Right lobe of liver (tissue), 6 donors: Measurements from ENCODE around the gene PCSK2. TPM values are rescaled to one million over a fixed set of nuclear protein-coding genes. Genes with fewer than 3 reads are reported as not detected.

ENCODE experiments used
- ATAC-seq, 4 donors: fragments of 200-7000 bp; cut with Tn5 transposase; one replicate each; pipeline ENCODE4 v1.9.1; 2020; ENCODE audit warnings: mild to moderate bottlenecking in 4 of 4, moderate library complexity in 4 of 4
- DNase-seq, 3 donors: peaks; one replicate each; pipeline ENCODE4 v3.0.0-alpha.2; 2020
- H3K27ac ChIP-seq, 3 donors: fragments of 200-600 bp; one replicate each; pipeline ENCODE4 v1.8.0; 2022
- H3K27me3 ChIP-seq, 2 donors: fragments of 200-600 bp; one replicate each; pipeline ENCODE4 v1.8.0; 2022
- H3K36me3 ChIP-seq, 4 donors: fragments of 200-600 bp; sonication (generic) in 1 of 4; one replicate each; pipeline versions ENCODE4 v1.5.1 to v1.8.0; 2017 to 2022; ENCODE audit warnings: control low read depth in 1 of 4
- H3K4me1 ChIP-seq, 4 donors: fragments of 200-600 bp; sonication (generic) in 1 of 4; one replicate each; pipeline versions ENCODE4 v1.5.1 to v1.8.0; 2017 to 2022; ENCODE audit warnings: control low read depth in 1 of 4
- H3K4me3 ChIP-seq, 3 donors: fragments of 200-600 bp; one replicate each; pipeline ENCODE4 v1.8.0; 2022
- H3K9me3 ChIP-seq, 4 donors: fragments of 200-600 bp; sonication (generic) in 1 of 4; one replicate each; pipeline versions ENCODE4 v1.5.1 to v1.8.0; 2017 to 2022; ENCODE audit warnings: control low read depth in 1 of 4
- CTCF ChIP-seq, 4 donors: fragments of 200-600 bp in 3 of 4; fragments of 450-650 bp in 1 of 4; IDR thresholded peaks; one replicate each; pipeline versions ENCODE4 v1.5.1 to v1.8.0; 2016 to 2022; ENCODE audit warnings: antibody characterized with exemption in 4 of 4, mild to moderate bottlenecking in 2 of 4
- POLR2A ChIP-seq: fragments of 450-650 bp; IDR thresholded peaks from one replicate; pipeline ENCODE4 v1.6.1; 2017; ENCODE audit warnings: antibody characterized with exemption, mild to moderate bottlenecking
- WGBS: methylation state at CpG from one replicate; pipeline ENCODE4 v1.1.6; 2018; ENCODE audit warnings: low coverage, low lambda C conversion rate; ENCODE audit not compliant: insufficient coverage; ENCODE audit errors: missing lambda C conversion rate; 5-methylcytosine and 5-hydroxymethylcytosine counted together
- intact Hi-C, 2 donors: fragments of 100-400 bp; cut with DNase I; formaldehyde crosslinking; loops; one replicate each; pipeline versions ENCODE4 v1.11.2 to v1.14.1; 2022
- total RNA-seq, 6 experiments: library from RNA; depleted of rRNA in 2 of 6; stranded (reverse); fragments of >200 nt in 2 of 6; fragmentation: NEBNext Ultra II Directional in 3 of 6; extraction: Animal tissue kit (Norgen Biotek cat#: 25700) in 3 of 6; gene quantifications; one replicate each; pipeline versions ENCODE4 v1.1.0 to v1.2.4, GENCODE V29; 2016 to 2023
- donor health status: DM: no; HTN: yes; CAD: no.
- donor health status: DM: no; HTN: no; CAD: no.
- donor health status: DM: no; HTN: no; CAD: no.
- donor health status: DM: no; HTN: yes; CAD: no.
- donor health status: DM: no; HTN: yes; CAD: no.

The PCSK2 gene
- total RNA-seq, 6 experiments from 2014 or later, result 0.04 to 0.13 TPM; not detected in 4

DNA sequence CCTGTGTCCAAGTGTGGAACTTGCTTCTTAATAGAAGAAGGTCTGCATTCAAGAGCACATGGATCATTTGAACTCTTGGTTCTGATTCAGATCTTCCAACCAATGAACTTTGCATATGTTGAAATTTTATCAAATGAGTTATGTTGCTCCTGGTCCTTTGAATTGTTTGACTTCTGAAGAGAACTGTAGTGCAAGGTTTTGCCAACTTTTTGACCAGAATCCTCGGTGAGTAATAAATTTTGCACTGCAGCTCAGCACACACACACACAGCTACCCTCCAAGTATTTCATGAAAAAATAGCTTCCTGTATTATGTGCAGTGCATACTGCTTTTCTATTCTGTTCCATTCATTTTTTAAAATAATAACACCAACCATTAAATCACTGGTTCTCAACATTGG lies 236.9 kb downstream of the PCSK2 start:
- Histone ChIP-seq H3K27me3 (no peaks in the 10 kb centered on the region), H3K27ac (no peak overlapping the region), H3K4me1 (no peaks in the 10 kb centered on the region), H3K36me3 (no peaks in the 10 kb centered on the region), H3K4me3 (no peak overlapping the region), H3K9me3 (no peaks in the 10 kb centered on the region)
- TF ChIP-seq CTCF (IDR thresholded peaks at IDR 0.05) (no peak), POLR2A (no peak)
- DNase-seq, result no peak
- intact Hi-C loops, result no loop called here
- WGBS, result 63% methylated on average over 1 of the region's 1 CpG
- no peak for ATAC-seq

DNA sequence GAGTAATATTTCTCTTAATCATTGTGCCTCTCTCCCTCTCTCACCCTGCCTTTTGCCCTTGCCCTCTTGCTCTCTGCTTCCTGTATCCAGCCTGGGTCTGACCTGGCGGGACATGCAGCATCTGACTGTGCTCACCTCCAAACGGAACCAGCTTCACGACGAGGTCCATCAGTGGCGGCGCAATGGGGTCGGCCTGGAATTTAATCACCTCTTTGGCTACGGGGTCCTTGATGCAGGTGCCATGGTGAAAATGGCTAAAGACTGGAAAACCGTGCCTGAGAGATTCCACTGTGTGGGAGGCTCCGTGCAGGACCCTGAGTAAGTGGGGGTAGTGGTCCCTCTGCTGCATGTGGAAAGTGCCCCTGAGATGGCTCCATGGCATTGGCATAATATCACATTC lies 238.4 kb downstream of the PCSK2 start:
- 100% methylated on average over 2 of the region's 10 CpGs for whole genome bisulfite sequencing
- Histone ChIP-seq H3K27me3 (no peaks in the 10 kb centered on the region), H3K4me1 (no peaks in the 10 kb centered on the region), H3K36me3 (no peaks in the 10 kb centered on the region), H3K9me3 (no peaks in the 10 kb centered on the region), H3K27ac (no peak overlapping the region), H3K4me3 (no peak overlapping the region)
- TF ChIP-seq POLR2A (no peak), CTCF (IDR thresholded peaks at IDR 0.05) (no peak)
- intact Hi-C loops, result no loop called here
- no peak for DNase-seq
- ATAC-seq, result no peak

- Histone ChIP-seq H3K36me3 (no peaks in the 10 kb centered on the region), H3K4me1 (no peaks in the 10 kb centered on the region), H3K27me3 (no peaks in the 10 kb centered on the region), H3K9me3 (no peaks in the 10 kb centered on the region), H3K27ac (no peak overlapping the region), H3K4me3 (no peak overlapping the region)
- no peak for DNase-seq
- ATAC-seq, result no peak
- TF ChIP-seq POLR2A (no peak), CTCF (IDR thresholded peaks at IDR 0.05) (no peak)
- 58% methylated on average over 7 of the region's 7 CpGs for WGBS
- intact Hi-C loops, result no loop called here
These were observed 239.8 kb downstream of the PCSK2 start for GRCh38 chr20:17466641-17467040.

DNA sequence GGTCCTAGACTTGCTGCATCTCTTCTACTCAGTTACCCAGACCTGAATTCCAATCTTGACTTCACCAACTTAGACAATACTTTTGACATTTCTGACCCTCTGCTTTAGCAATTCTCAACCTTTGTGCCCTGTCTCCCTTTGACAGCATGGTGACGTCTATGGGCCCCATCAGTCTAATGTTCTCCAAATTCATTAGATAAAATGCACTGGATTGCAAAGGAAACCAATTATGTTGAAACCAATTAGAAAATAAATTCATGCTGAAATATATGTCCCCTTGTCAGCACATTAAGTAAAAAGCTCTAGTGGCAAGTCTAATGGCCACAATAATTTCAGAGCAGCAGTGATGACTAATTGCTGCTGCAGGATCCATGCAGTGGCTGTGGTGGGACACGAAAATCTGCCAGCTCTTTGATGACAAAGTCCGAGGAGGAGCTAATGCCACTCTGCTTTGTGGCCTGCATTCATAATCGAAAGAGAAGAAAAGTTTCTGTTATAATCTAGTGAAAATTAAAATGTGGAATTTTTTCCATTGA lies 240.3 kb downstream of the PCSK2 start:
- DNase-seq, result no peak
- H3K27me3 ChIP-seq, result no peaks in the 10 kb centered on the region
- WGBS, result 58% methylated on average over 4 of the region's 4 CpGs
- no peak for ATAC-seq
- no peak overlapping the region for H3K27ac ChIP-seq
- intact Hi-C loops, result no loop called here
- H3K9me3 ChIP-seq, result no peaks in the 10 kb centered on the region
- TF ChIP-seq POLR2A (no peak), CTCF (IDR thresholded peaks at IDR 0.05) (no peak)
- H3K36me3 ChIP-seq, result no peaks in the 10 kb centered on the region
- H3K4me3 ChIP-seq, result no peak overlapping the region
- H3K4me1 ChIP-seq, result no peaks in the 10 kb centered on the region
